WTC11 (cell line): Measurements from ENCODE around the gene RNF208. TPM values are rescaled to one million over a fixed set of nuclear protein-coding genes. Genes with fewer than 3 reads are reported as not detected.

Source experiments
- ATAC-seq: fragments of 200-7000 bp; cut with Tn5 transposase; 2 replicates; pipeline ENCODE4 v1.10.0; 2021; ENCODE audit warnings: mild to moderate bottlenecking, moderate library complexity
- CTCF ChIA-PET: fragments of 300-600 bp; sonication (Branson Sonifier 250); formaldehyde crosslinking; loops from one replicate; lab custom pipeline; 2021; ENCODE audit warnings: antibody characterized with exemption; lab: Charles Lee
- POLR2A ChIA-PET: fragments of 350-600 bp; sonication (Branson Sonifier 250); formaldehyde crosslinking; loops from one replicate; lab custom pipeline; 2021; ENCODE audit warnings: antibody characterized with exemption; lab: Charles Lee
- DNase-seq: peaks from one replicate; pipeline ENCODE4 v3.0.0; 2021; ENCODE audit warnings: low spot score
- H3K27ac Mint-ChIP-seq: 2 replicates; pipeline ENCODE4 v1.8.0; 2021; ENCODE audit warnings: mixed read lengths
- H3K27me3 Mint-ChIP-seq: 2 replicates; pipeline ENCODE4 v1.8.0; 2021; ENCODE audit warnings: low read depth, mild to moderate bottlenecking, moderate library complexity, mixed read lengths
- H3K36me3 Mint-ChIP-seq: 2 replicates; pipeline ENCODE4 v1.8.0; 2021; ENCODE audit warnings: mixed read lengths
- H3K4me1 Mint-ChIP-seq: 2 replicates; pipeline ENCODE4 v1.8.0; 2022; ENCODE audit warnings: mixed read lengths
- H3K4me3 Mint-ChIP-seq: 2 replicates; pipeline ENCODE4 v1.8.0; 2021; ENCODE audit warnings: mild to moderate bottlenecking, moderate library complexity, mixed read lengths
- H3K9me3 Mint-ChIP-seq: 2 replicates; pipeline ENCODE4 v1.8.0; 2021; ENCODE audit warnings: mixed read lengths
- ATF1 ChIP-seq: sonication (generic); formaldehyde crosslinking; IDR thresholded peaks from 2 replicates; pipeline ENCODE4 v1.8.1; 2023; ENCODE audit warnings: mild to moderate bottlenecking, moderate library complexity, missing genetic modification reagents
- ATF2 ChIP-seq: sonication (generic); formaldehyde crosslinking; IDR thresholded peaks from 2 replicates; pipeline ENCODE4 v1.8.1; 2022; ENCODE audit warnings: low read depth, missing genetic modification reagents, borderline replicate concordance
- CTCF ChIP-seq: fragments of 200-600 bp; IDR thresholded peaks from 2 replicates; pipeline ENCODE4 v1.8.0; 2022; ENCODE audit warnings: antibody characterized with exemption
- ELF4 ChIP-seq: sonication (generic); formaldehyde crosslinking; IDR thresholded peaks from 2 replicates; pipeline ENCODE4 v1.8.1; 2022; ENCODE audit warnings: low read depth, mild to moderate bottlenecking, moderate library complexity, missing genetic modification reagents
- EMX1 ChIP-seq: fragments of 250-450 bp; sonication (Bioruptor Pico); IDR thresholded peaks from 2 replicates; pipeline ENCODE4 v1.8.0; 2021; ENCODE audit warnings: mild to moderate bottlenecking
- FOXJ3 ChIP-seq: sonication (generic); formaldehyde crosslinking; IDR thresholded peaks from 2 replicates; pipeline ENCODE4 v1.9.0; 2021; ENCODE audit warnings: missing genetic modification reagents, mild to moderate bottlenecking, borderline replicate concordance
- HMGXB4 ChIP-seq: sonication (generic); formaldehyde crosslinking; IDR thresholded peaks from 2 replicates; pipeline ENCODE4 v1.8.1; 2023; ENCODE audit warnings: mild to moderate bottlenecking, moderate library complexity, missing genetic modification reagents
- TEAD4 ChIP-seq: sonication (generic); formaldehyde crosslinking; IDR thresholded peaks from 2 replicates; pipeline ENCODE4 v1.8.0; 2022; ENCODE audit warnings: mild to moderate bottlenecking, missing genetic modification reagents
- ZBTB43 ChIP-seq: sonication (generic); formaldehyde crosslinking; IDR thresholded peaks from 2 replicates; pipeline ENCODE4 v1.8.1; 2023; ENCODE audit warnings: mild to moderate bottlenecking, missing genetic modification reagents
- ZMAT4 ChIP-seq: fragments of 250-450 bp; sonication (Bioruptor Pico); IDR thresholded peaks from 2 replicates; pipeline ENCODE4 v1.9.0; 2021; ENCODE audit warnings: mild to moderate bottlenecking
- ZNF317 ChIP-seq: sonication (generic); formaldehyde crosslinking; IDR thresholded peaks from 2 replicates; pipeline ENCODE4 v1.8.1; 2023; ENCODE audit warnings: low read depth, mild to moderate bottlenecking, moderate library complexity, missing genetic modification reagents, borderline replicate concordance
- ZNF532 ChIP-seq: fragments of 250-450 bp; sonication (Bioruptor Pico); IDR thresholded peaks from 2 replicates; pipeline ENCODE4 v1.9.0; 2021; ENCODE audit warnings: mild to moderate bottlenecking, borderline replicate concordance
- total RNA-seq: library from RNA; stranded (reverse); gene quantifications from 3 replicates; pipeline ENCODE4 v1.2.3, GENCODE V29; 2021

Gene RNF208
- total RNA-seq, 1 experiment from 2014 or later: 14.8 TPM

GRCh38 chr9:137227054-137227852, 5.2 kb upstream of the RNF208 start, which contains the start of gene RNF224:
TSS of gene RNF224 (plus strand) at chr9:137227502. CDS start at chr9:137228336, 834 bp downstream.
- TF ChIP-seq ZBTB43 (CRISPR knock-in tag) (no peak), CTCF (peak; percentile 85)
- TF ChIP-seq, all 79 proteins: peak for 1
- ChIA-PET POLR2A (interaction anchor here (1.0 kb wide), 3 partner anchors 13 to 38 kb away, joined by 3 to 4 read pairs (median 3); partner anchors contain the start of genes SSNA1, TPRN and TUBB4B), CTCF (interaction anchor here (0.5 to 8.9 kb wide), 38 partner anchors 8 to 279 kb away, joined by 3 to 143 read pairs (median 6); partner anchors contain the start of genes ANAPC2, EXD3, LRRC26 and MAN1B1)
- Mint-ChIP-seq H3K27me3 (no peaks in the 10 kb centered on the region), H3K27ac (no peak within 1 kb of the TSS; the same call in 1 of the 2 replicates), H3K4me1 (peaks cover 3% of the 10 kb centered on the region), H3K36me3 (no peaks in the 10 kb centered on the region), H3K4me3 (peak within 1 kb of the TSS; percentile 53), H3K9me3 (no peaks in the 10 kb centered on the region)
- peak; percentile 91 for DNase-seq
- peak; percentile 58 for ATAC-seq

GRCh38 chr9:137226338-137227053, 4.5 kb upstream of the RNF208 start:
- peaks cover 3% of the 10 kb centered on the region for H3K4me1 Mint-ChIP-seq
- H3K27ac Mint-ChIP-seq: no peak overlapping the region; the same call in 1 of the 2 replicates
- ChIA-PET CTCF (interaction anchor here (1.3 to 8.9 kb wide), 14 partner anchors 9 to 215 kb away, joined by 3 to 143 read pairs (median 11); partner anchors contain the start of genes ANAPC2, NPDC1, SAPCD2 and SSNA1), POLR2A (interaction anchor here (0.5 to 1.6 kb wide), 3 partner anchors 38 to 111 kb away, joined by 3 read pairs; partner anchors contain the start of gene SSNA1)
- no peaks in the 10 kb centered on the region for H3K36me3 Mint-ChIP-seq
- H3K27me3 Mint-ChIP-seq: no peaks in the 10 kb centered on the region
- no peak overlapping the region for H3K4me3 Mint-ChIP-seq
- TF ChIP-seq ZNF317 (CRISPR knock-in tag) (no peak), FOXJ3 (CRISPR knock-in tag) (no peak), ATF2 (no peak), EMX1 (CRISPR knock-in tag) (no peak), CTCF (no peak), ZNF532 (CRISPR knock-in tag) (no peak), ZMAT4 (CRISPR knock-in tag) (no peak), TEAD4 (CRISPR knock-in tag) (no peak), HMGXB4 (CRISPR knock-in tag) (no peak), ATF1 (CRISPR knock-in tag) (no peak), ELF4 (CRISPR knock-in tag) (no peak)
- H3K9me3 Mint-ChIP-seq: no peaks in the 10 kb centered on the region
- DNase-seq (no peak), ATAC-seq (no peak)
